HG03280 (cell line): ENCODE results near the gene C6orf136.
A peak's percentile ranks its signal among the peaks of the same experiment; 100 is the strongest.

ENCODE experiments used
- ATAC-seq: cut with Tn5 transposase; IDR thresholded peaks from one replicate; pipeline ENCODE4 v1.9.1; 2021; ENCODE audit warnings: mild to moderate bottlenecking, moderate library complexity; ENCODE audit not compliant: unreplicated experiment

C6orf136 gene

GRCh38 chr6:30615219-30615957 lies 31.5 kb upstream of the C6orf136 start:
- ATAC-seq = no peak

- ATAC-seq = no peak
Observed at GRCh38 chr6:30615958-30616810, 30.7 kb upstream of the C6orf136 start.

GRCh38 chr6:30616811-30617564 lies 29.9 kb upstream of the C6orf136 start, which contains the start of gene PPP1R10:
Gene PPP1R10, minus strand, starts transcription at chr6:30617243. Its CDS starts 7,299 bp downstream, at chr6:30609944.
- ATAC-seq = peak; percentile 83

GRCh38 chr6:30617565-30618269 lies 29.2 kb upstream of the C6orf136 start, which contains the start of gene MRPS18B:
Gene MRPS18B, plus strand, starts transcription at chr6:30617840. Its CDS starts 26 bp downstream, at chr6:30617866.
- ATAC-seq = peak; percentile 73

GRCh38 chr6:30618270-30618797 lies 28.6 kb upstream of the C6orf136 start:
- no peak for ATAC-seq

GRCh38 chr6:30619561-30619960 lies 27.4 kb upstream of the C6orf136 start:
- no peak for ATAC-seq

- no peak for ATAC-seq
Observed at GRCh38 chr6:30625511-30625910, 21.4 kb upstream of the C6orf136 start.

GRCh38 chr6:30626484-30627366 lies 20.2 kb upstream of the C6orf136 start, which contains the start of gene ATAT1:
Gene ATAT1, plus strand, starts transcription at chr6:30626874.
- peak; percentile 82 for ATAC-seq

GRCh38 chr6:30635834-30636233 lies 11.1 kb upstream of the C6orf136 start:
- ATAC-seq = no peak

- no peak for ATAC-seq
Observed at GRCh38 chr6:30640481-30640880, 6.5 kb upstream of the C6orf136 start.

- no peak for ATAC-seq
Observed at GRCh38 chr6:30641048-30641447, 5.9 kb upstream of the C6orf136 start.

- ATAC-seq = no peak
Observed at GRCh38 chr6:30643656-30644055, 3.3 kb upstream of the C6orf136 start.

- ATAC-seq = no peak
Observed at GRCh38 chr6:30644769-30645168, 2.2 kb upstream of the C6orf136 start.

- no peak for ATAC-seq
Observed at GRCh38 chr6:30645989-30646388, 944 bp upstream of the C6orf136 start.

- ATAC-seq = peak; percentile 67
Observed at GRCh38 chr6:30647242-30648116, 546 bp downstream of the C6orf136 start.

- ATAC-seq = no peak
Observed at GRCh38 chr6:30651143-30651542, 4.2 kb downstream of the C6orf136 start.

GRCh38 chr6:30654798-30655742 lies 8.1 kb downstream of the C6orf136 start:
- ATAC-seq = no peak
